NT2/D1 (cell line): ENCODE data around the gene ZNF277.

Experiments used
- SUZ12 ChIP-seq: IDR thresholded peaks from 2 replicates; pipeline ENCODE4 v1.6.1; 2011; ENCODE audit not compliant: insufficient read length, insufficient read depth; ENCODE audit errors: extremely low read depth
- YY1 ChIP-seq: IDR thresholded peaks from 2 replicates; pipeline ENCODE4 v1.6.1; 2011; ENCODE audit not compliant: insufficient read length, insufficient read depth

GRCh38 chr7:112173568-112173905 is 33.0 kb upstream of the ZNF277 start:
- TF ChIP-seq SUZ12 (no peak), YY1 (no peak)
